ENCODE measurements around the gene VAV3.

- TF ChIP-seq POLR2A (IDR thresholded peaks at IDR 0.05) = no peak
- TF ChIP-seq, protein P1, sequence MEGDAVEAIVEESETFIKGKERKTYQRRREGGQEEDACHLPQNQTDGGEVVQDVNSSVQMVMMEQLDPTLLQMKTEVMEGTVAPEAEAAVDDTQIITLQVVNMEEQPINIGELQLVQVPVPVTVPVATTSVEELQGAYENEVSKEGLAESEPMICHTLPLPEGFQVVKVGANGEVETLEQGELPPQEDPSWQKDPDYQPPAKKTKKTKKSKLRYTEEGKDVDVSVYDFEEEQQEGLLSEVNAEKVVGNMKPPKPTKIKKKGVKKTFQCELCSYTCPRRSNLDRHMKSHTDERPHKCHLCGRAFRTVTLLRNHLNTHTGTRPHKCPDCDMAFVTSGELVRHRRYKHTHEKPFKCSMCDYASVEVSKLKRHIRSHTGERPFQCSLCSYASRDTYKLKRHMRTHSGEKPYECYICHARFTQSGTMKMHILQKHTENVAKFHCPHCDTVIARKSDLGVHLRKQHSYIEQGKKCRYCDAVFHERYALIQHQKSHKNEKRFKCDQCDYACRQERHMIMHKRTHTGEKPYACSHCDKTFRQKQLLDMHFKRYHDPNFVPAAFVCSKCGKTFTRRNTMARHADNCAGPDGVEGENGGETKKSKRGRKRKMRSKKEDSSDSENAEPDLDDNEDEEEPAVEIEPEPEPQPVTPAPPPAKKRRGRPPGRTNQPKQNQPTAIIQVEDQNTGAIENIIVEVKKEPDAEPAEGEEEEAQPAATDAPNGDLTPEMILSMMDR (IDR thresholded peaks at IDR 0.05) = no peak
Observed at GRCh38 chr1:107870696-107871095, 94.3 kb downstream of the VAV3 start.

All from adrenal gland (tissue), 5 donors.